T47D (cell line): ENCODE results near the gene ITGAX.
"Not testable (repeated sequence)": the region's sequence is repeated elsewhere in the genome, so short reads cannot be mapped to it uniquely, and the experiment has no call there.

Source experiments
- DNase-seq, 2 experiments: peaks; one replicate each; pipeline versions ENCODE4 v3.0.0 to v3.0.0-alpha.2; 2011 to 2012; ENCODE audit warnings: low read depth in 1 of 2, low spot score in 1 of 2
- JUND ChIP-seq: IDR thresholded peaks from 2 replicates; pipeline ENCODE4 v1.6.1; 2012; ENCODE audit warnings: low read depth
- in situ Hi-C: cut with HindIII; loops from 2 replicates; pipeline ENCODE4 v1.10.0; 2016; ENCODE audit warnings: low sequenced_read_pairs, low pct_unique_long_range_greater_than_20kb

Gene ITGAX

DNA sequence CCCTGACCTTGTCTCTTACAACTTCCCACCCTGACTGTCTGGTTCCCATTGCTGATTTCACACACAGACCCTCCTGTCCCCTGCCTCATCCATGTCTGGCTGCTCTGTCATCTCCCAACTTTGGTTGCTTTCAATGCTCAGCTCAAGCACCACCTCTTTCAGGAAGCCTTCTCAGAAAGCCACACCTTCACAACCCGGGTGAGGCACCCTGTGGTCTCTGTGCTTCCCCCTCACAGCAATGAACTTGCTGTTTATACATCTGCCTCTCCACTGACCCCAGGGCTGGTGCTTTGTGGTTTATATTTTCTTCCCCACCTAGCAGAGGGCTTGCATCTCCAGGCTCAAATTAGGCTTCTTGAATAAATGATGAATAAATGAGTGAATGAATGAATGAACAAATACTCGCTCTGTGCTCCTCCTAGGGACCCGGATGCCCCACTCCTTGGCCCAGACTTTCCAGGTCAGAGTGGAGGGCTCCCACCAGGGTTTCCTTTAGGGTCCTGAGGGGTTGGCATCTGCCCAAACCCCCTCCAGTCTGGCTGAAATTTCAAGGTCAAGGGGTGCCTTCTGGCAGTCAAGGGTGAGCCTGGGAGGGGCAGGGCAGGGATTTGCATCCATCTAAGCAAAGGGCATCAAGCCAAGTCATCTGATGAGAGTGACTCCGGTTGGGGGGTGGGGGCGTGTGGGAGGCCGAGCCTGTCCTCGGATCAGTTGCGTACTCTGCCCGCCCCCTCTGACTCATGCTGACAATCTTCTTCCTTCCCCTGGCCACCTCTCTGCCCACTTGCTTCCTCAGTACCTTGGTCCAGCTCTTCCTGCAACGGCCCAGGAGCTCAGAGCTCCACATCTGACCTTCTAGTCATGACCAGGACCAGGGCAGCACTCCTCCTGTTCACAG lies at the start of gene ITGAX:
Gene ITGAX (plus strand): TSS at position 783 of the 898 bp plus-strand sequence. CDS start 79 bp downstream, at position 862.
- no peak for TF ChIP-seq JUND
- no peak for DNase-seq
- in situ Hi-C loops, result no loop called here

DNA sequence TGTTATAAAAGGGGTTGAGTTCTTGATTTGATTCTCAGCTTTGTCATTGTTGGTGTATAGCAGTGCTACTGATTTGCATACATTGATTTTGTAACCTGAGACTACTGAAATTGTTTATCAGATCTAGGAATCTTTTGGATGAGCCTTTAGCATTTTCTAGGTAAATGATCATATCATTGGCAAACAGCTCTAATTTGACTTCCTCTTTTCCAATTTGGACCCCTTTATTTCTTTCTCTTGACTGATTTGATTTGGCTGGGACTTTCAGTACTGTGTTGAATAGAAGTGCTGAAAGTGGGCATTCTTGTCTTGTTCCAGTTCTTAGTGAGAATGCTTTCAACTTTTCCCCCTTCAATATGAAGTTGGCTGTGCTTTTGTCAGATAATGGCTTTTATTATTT lies 49.8 kb upstream of the ITGAX start:
- no peak for TF ChIP-seq JUND
- no peak for DNase-seq
- in situ Hi-C loops, result no loop called here

DNA sequence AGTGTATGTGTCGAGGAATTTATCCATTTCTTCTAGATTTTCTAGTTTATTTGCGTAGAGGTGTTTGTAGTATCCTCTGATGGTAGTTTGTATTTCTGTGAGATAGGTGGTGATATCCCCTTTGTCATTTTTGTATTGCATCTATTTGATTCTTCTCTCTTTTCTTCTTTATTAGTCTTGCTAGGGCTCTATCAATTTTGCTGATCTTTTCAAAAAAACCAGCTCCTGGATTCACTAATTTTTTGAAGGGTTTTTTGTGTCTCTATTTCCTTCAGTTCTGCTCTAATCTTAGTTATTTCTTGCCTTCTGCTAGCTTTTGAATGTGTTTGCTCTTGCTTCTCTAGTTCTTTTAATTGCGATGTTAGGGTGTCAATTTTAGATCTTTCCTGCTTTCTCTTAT lies 46.6 kb upstream of the ITGAX start:
- in situ Hi-C loops, DNase-seq: not testable (repeated sequence)

DNA sequence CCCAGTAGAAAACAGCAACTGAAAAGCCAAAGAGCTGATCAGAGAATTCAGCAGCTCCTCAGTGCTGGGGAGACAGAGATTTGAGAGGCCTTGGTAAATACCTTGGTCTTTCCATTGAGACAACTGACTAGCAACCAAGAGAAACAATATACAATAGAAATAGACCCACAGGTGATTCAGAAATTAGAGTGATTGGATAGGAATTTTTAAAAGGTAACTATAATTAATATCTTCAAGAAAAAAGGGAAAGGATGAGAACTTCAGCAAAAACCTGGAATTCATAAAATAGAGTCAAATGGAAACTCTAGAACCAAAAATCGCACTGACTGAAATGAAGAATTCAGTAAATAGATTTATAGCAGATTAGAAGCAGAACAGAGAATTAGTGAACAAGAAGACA lies 32.5 kb upstream of the ITGAX start:
- in situ Hi-C loops, result no loop called here
- DNase-seq, result no peak
- TF ChIP-seq JUND, result no peak

DNA sequence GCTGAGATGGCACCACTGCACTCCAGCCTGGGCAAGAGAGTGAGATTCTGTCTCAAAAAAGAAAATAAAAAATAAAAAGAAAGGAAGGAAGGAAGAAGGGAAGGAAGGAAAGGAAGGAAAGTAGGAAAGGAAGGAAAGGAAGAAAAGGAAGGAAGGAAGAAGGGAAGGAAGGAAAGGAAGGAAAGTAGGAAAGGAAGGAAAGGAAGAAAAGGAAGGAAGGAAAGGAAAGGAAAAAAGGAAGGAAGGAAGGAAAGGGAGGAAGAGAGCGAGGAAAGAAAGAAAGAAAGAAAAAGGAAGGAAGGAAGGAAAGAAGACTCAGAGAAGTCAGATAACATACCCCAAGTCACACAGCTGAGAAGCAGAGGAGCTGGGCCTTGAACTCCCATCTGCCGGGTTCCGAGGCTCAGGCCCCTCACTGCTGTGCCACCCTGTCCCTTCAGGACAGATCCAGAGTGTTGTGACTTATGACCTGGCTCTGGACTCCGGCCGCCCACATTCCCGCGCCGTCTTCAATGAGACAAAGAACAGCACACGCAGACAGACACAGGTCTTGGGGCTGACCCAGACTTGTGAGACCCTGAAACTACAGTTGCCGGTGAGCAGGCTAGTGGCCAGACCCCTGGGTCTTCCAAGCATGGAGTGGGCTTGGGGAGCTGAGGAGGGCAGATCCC lies 30.9 kb upstream of the ITGAX start:
- in situ Hi-C loops, result no loop called here
- DNase-seq, result no peak
- no peak for TF ChIP-seq JUND

DNA sequence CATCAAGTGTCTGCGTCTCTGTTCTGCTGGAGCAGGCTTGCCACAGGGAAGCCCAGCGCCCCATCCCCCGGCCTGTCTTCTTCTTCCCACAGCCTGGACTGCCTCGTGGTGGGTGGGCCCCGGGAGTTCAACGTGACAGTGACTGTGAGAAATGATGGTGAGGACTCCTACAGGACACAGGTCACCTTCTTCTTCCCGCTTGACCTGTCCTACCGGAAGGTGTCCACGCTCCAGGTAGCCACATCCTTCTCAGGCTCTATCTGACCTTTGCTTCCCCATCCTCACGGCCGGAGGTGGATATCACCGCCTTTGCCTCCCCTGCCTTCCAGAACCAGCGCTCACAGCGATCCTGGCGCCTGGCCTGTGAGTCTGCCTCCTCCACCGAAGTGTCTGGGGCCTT lies 29.8 kb upstream of the ITGAX start:
- in situ Hi-C loops, result no loop called here
- no peak for TF ChIP-seq JUND
- no peak for DNase-seq

DNA sequence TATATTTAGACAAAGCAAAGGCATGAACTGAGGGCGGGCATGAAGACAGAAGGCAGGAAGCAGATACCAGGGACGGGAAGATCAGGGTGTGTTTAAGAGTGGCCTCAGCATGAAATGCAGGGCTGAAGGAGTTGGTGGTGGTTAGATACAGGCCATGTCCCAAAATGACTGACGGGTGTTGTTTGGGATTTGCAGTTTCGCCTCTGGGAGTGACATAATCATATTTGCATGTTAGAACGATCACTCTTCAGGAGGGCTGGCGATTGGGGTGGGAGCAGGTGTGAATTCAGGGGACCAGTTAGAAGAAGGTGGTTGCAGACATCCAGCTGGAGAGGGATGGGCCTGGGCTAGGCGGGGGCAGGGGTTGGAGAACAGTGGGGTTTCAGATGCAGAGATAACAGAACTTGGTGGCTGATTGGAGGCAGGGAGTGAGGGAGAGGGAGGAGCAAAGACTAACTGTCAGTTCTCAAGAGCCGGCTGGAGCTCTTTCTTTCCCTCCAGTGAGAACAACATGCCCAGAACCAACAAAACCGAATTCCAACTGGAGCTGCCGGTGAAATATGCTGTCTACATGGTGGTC lies 27.2 kb upstream of the ITGAX start:
- TF ChIP-seq JUND, result no peak
- in situ Hi-C loops, result no loop called here
- DNase-seq, result no peak

DNA sequence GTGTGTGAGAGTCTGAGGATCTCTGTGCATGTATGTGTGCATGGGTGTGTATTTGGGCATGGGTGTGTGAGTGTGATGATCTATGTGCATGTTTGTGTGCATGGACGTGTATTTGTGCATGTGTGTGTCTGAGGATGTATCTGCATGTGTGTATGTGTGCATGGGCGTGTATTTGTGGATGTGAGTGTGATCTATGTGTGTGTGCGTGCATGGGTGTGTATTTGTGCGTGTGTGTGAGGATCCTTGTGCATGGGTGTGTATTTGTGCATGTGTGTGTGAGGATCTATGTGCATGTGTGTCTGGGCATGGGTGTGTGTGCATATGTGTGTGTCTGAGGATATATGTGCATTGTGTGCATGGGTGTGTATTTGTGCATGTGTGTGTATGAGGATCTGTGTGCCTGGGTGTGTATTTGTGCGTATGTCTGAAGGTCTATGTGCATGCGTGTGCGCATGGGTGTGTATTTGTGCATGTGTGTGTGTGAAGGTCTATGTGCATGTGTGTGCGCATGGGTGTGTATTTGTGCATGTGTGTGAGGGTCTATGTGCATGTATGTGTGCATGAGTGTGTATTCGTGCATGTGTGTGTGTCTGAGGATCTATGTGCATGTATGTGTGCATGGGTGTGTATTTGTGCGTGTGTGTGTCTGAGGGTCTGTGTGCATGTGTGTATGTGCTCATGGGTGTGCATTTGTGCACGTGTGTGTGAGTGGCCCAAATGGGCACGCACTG lies 26.5 kb upstream of the ITGAX start:
- in situ Hi-C loops, result no loop called here
- TF ChIP-seq JUND, result no peak
- DNase-seq, result no peak

DNA sequence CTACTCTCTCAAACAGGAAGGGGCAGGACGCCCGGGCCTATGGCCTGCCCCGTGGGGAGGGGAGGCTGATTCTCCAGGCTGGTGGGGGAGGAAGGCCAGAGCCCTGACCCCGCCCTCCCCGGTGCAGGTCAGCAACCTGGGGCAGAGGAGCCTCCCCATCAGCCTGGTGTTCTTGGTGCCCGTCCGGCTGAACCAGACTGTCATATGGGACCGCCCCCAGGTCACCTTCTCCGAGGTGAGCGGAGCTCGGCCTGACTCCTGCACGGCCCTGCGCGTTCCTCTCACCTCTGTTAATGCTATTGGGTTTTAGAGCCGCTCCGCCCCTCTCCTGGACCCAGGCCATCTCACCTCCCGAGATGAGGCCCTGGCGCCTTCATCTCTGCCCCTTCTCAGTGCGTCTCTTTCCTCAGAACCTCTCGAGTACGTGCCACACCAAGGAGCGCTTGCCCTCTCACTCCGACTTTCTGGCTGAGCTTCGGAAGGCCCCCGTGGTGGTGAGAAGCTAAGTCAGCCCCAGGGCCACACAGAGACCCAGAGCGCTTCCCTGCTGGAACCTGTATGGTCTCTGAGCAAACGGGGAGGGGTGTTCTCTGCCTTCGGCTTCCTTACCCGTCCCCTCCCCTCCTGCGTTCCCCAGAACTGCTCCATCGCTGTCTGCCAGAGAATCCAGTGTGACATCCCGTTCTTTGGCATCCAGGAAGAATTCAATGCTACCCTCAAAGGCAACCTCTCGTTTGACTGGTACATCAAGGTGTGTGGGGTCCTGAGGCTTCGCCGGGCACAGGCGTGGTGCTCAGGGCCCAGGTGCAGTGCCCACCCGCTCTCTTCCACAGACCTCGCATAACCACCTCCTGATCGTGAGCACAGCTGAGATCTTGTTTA lies 25.1 kb upstream of the ITGAX start:
- DNase-seq, result no peak
- in situ Hi-C loops, result no loop called here
- TF ChIP-seq JUND, result no peak

DNA sequence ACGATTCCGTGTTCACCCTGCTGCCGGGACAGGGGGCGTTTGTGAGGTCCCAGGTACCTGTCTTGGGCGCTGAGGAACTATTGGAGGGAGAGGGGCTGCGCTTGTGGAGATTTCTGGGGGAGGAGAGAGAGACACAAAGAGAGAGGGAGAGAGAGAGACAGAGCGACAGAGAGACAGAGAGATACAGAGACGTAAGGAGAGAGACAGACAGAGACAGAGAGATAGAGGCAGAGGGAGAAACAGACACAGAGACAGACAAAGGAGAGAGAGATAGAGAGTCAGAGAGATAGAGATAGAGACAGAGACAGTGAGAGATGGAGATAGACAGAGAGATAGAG lies 24.5 kb upstream of the ITGAX start:
- in situ Hi-C loops, result no loop called here
- TF ChIP-seq JUND, result no peak
- no peak for DNase-seq

DNA sequence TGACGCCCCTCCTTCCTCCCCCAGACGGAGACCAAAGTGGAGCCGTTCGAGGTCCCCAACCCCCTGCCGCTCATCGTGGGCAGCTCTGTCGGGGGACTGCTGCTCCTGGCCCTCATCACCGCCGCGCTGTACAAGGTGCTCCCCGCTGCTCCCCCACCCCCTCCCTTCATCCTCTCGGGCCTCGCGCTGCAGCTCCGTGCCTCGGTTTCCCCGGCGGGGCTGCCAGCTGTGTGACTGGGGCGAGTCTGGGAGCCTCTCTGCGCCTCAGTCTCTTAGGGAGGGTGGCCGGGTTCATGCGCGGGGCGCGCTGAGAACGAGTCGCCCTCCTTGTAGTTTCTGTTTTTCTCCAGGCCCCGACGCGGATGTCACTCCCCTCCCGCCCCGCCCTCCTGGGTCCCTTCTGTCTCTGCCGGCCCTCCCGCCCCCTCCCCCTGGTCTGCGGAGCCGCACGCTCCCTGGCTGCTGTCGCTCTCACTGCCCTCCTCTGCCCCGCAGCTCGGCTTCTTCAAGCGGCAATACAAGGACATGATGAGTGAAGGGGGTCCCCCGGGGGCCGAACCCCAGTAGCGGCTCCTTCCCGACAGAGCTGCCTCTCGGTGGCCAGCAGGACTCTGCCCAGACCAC lies 23.7 kb upstream of the ITGAX start:
- in situ Hi-C loops, result no loop called here
- TF ChIP-seq JUND, result no peak
- DNase-seq, result no peak
